Stimulated activated naive CD8-positive, alpha-beta T cell treated with anti-CD3 and anti-CD28 coated beads, Interleukin-15, amount 100 ng/mL, for 72 hours (primary cell): ENCODE measurements around the gene DCUN1D5.
"Not testable (repeated sequence)": the region's sequence is repeated elsewhere in the genome, so short reads cannot be mapped to it uniquely, and the experiment has no call there.

ENCODE experiments used
- ATAC-seq: fragments of 150-1000 bp; cut with Tn5 transposase; 2 replicates; pipeline ENCODE4 v1.10.0; 2021; ENCODE audit warnings: mild to moderate bottlenecking, moderate library complexity
- DNase-seq, 2 donors: peaks; one replicate each; pipeline ENCODE4 v3.0.0; 2021 to 2022
- H3K27ac Mint-ChIP-seq, 2 donors: one replicate each; pipeline ENCODE4 v1.8.0; 2022; ENCODE audit warnings: mild to moderate bottlenecking in 2 of 2, mixed read lengths in 2 of 2, moderate library complexity in 2 of 2
- H3K27me3 Mint-ChIP-seq: one replicate; pipeline ENCODE4 v1.8.0; 2022; ENCODE audit warnings: mixed read lengths
- H3K4me1 Mint-ChIP-seq: one replicate; pipeline ENCODE4 v1.8.0; 2022; ENCODE audit warnings: mild to moderate bottlenecking, mixed read lengths
- H3K4me3 Mint-ChIP-seq, 2 donors: one replicate each; pipeline ENCODE4 v1.8.0; 2022; ENCODE audit warnings: mild to moderate bottlenecking in 2 of 2, mixed read lengths in 2 of 2, moderate library complexity in 1 of 2
- H3K9me3 Mint-ChIP-seq, 2 donors: one replicate each; pipeline ENCODE4 v1.8.0; 2022; ENCODE audit warnings: mixed read lengths in 2 of 2

Gene DCUN1D5

DNA sequence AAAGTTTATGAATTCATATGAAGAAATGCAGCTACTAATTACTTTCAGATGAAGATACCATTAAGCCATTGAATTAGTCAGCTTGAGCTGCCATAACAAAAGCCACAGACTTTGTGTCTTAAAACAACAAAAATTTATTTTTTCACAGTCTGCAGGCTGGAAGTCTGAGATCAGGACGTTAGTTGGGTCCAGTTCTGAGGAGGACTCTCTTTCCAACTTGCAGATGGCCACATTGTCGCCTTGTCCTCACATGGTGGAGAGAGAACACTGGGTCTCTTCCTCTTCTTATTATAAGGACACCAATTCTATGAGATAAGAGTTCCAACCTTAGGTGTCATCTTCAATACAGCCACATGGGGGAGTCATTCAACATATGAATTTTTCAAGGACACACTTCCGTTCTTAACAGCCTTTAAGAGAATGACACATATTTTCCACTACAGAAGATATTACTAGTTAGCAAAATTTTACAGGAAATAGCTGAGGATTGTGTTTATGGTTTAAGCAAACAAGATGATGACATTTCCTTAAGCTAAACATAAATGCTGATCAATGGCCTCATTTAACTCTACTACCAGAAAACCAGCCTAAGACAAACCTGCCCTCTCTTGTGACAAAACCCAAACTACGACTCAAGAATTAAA lies 56.0 kb downstream of the DCUN1D5 start:
- ATAC-seq (peak; percentile 86), DNase-seq (peak; percentile 63 to 66)
- Mint-ChIP-seq H3K27ac (peak overlapping the region; percentile 98), H3K4me1 (peaks cover 43% of the 10 kb centered on the region), H3K9me3 (peaks cover 7 to 9% of the 10 kb centered on the region in 2 donors), H3K4me3 (peak overlapping the region; percentile 32 to 72), H3K27me3 (no peaks in the 10 kb centered on the region)

DNA sequence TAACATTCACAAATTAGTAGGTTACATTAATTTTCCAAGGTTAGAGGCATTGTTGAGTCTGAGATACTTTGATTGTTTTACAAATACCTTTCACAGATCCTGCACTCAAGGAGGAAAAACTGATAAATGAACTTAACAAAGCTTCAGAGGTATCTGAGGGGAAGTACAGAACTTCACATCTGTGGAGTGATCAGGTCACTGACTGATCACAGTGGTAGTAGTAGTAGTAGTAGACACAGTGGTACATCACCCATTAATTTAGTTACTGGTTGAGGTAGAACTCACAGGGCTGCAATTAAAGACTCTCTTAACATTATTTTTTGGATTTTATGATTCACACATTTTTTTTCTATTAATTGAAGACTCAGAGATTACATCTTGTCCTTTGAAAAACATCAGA lies 56.7 kb downstream of the DCUN1D5 start:
- Mint-ChIP-seq H3K9me3 (peaks cover 7 to 9% of the 10 kb centered on the region in 2 donors), H3K27me3 (no peaks in the 10 kb centered on the region), H3K27ac (peak overlapping the region; percentile 98), H3K4me1 (peaks cover 43% of the 10 kb centered on the region), H3K4me3 (peak overlapping the region in 1 of 2 donors; percentile 72)
- DNase-seq (no peak), ATAC-seq (peak; percentile 86)

DNA sequence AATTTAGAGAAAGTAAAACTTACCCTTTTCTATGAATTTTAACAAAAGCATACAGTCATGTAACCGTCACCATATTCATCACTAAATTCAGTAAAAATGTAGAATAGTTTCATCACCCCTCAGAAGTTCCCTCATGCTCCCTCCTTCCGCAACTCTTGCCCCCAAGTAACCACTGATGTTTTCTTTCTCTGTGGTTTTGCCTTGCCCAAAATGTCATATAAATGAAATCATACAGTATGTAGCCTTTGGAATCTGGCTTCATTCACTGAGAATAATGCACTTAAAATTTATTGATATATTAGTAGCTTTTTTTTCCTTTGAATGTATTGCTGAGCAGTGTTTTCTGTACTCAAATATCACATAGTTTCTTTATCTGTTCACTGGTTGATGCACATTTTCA lies 60.1 kb downstream of the DCUN1D5 start:
- H3K4me1 Mint-ChIP-seq: peaks cover 73% of the 10 kb centered on the region
- H3K27ac Mint-ChIP-seq: peak overlapping the region; percentile 1 to 84
- peak overlapping the region; percentile 16 to 54 for H3K4me3 Mint-ChIP-seq
- ATAC-seq (peak; percentile 25), DNase-seq (peak in 1 of 2 donors; percentile 43)
- H3K9me3 Mint-ChIP-seq: peaks cover 13 to 19% of the 10 kb centered on the region in 2 donors
- peaks cover 6% of the 10 kb centered on the region for H3K27me3 Mint-ChIP-seq

DNA sequence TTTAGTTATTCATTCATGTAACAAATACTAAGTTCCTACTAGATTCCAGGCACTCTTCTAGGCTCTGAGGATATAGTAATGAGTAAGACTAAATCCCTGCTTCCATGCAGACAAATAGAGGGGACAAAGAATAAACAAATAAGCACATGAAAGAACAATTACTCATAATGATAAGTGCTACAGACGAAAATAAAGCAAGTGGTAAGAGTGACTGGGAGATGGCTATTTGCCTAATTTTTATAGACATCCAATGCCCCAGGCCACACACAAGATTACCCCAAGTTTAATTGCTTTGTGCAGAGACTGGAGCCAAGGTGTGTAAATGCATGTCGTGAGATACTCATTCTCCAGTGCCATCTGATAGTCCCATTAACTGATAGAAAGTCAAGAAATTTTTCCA lies 62.6 kb downstream of the DCUN1D5 start:
- Mint-ChIP-seq H3K4me1 (peaks cover 59% of the 10 kb centered on the region), H3K4me3 (no peak overlapping the region), H3K27me3 (peaks cover 6% of the 10 kb centered on the region), H3K27ac (peak overlapping the region; percentile 96 to 97), H3K9me3 (peaks cover 14 to 15% of the 10 kb centered on the region in 2 donors)
- DNase-seq: no peak
- ATAC-seq: no peak

GRCh38 chr11:103028304-103029020 lies 63.5 kb downstream of the DCUN1D5 start:
- Mint-ChIP-seq H3K4me3 (peak overlapping the region; percentile 55 to 69), H3K9me3 (peaks cover 14 to 15% of the 10 kb centered on the region in 2 donors), H3K4me1 (peaks cover 58% of the 10 kb centered on the region), H3K27ac (peak overlapping the region; percentile 96 to 97)
- DNase-seq: peak; percentile 61 to 73
- ATAC-seq: peak; percentile 99
- not testable (repeated sequence) for H3K27me3 Mint-ChIP-seq

DNA sequence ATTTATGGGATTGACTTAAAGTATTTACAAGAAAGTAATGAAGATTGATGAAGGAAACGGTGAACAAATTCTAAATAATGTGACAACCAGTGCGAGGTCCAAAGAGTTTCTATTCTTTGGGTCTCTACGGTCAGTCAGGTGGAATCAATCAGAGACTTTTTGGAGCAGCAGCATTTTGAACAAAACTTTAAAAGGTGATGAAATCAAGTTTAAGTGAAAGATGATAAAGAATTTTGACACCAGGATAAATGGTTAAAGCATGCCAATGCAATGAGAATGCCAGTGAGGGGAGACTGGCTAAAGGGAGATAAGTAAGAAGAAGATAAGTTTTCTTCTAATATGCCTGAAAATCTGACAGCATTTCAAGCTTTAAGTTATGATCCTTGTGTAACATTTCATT lies 67.9 kb downstream of the DCUN1D5 start:
- no peak for ATAC-seq
- Mint-ChIP-seq H3K4me3 (no peak overlapping the region), H3K27ac (peak overlapping the region in 1 of 2 donors; percentile 50), H3K27me3 (peaks cover 11% of the 10 kb centered on the region), H3K4me1 (peaks cover 33% of the 10 kb centered on the region), H3K9me3 (peaks cover 9 to 11% of the 10 kb centered on the region in 2 donors)
- no peak for DNase-seq

- DNase-seq (no peak), ATAC-seq (no peak)
- Mint-ChIP-seq H3K4me3 (no peak overlapping the region), H3K27me3 (peaks cover 32% of the 10 kb centered on the region), H3K9me3 (peaks cover 3 to 5% of the 10 kb centered on the region in 2 donors), H3K4me1 (no peaks in the 10 kb centered on the region), H3K27ac (no peak overlapping the region)
These were observed 75.9 kb downstream of the DCUN1D5 start for GRCh38 chr11:103016031-103016430.

GRCh38 chr11:103013421-103013820 lies 78.5 kb downstream of the DCUN1D5 start:
- no peaks in the 10 kb centered on the region for H3K4me1 Mint-ChIP-seq
- ATAC-seq: no peak
- peaks cover 21% of the 10 kb centered on the region for H3K27me3 Mint-ChIP-seq
- H3K4me3 Mint-ChIP-seq: no peak overlapping the region
- H3K9me3 Mint-ChIP-seq: peaks cover 21 to 26% of the 10 kb centered on the region in 2 donors
- no peak overlapping the region for H3K27ac Mint-ChIP-seq
- DNase-seq: no peak
